ENCODE data around the gene UGT1A6.

GRCh38 chr2:233650981-233651380, 41.7 kb upstream of the UGT1A6 start:
- no peak for TF ChIP-seq EZH2 (IDR thresholded peaks at IDR 0.05; ENCODE audit: borderline replicate concordance, low read depth, low read length, severe bottlenecking)
- TF ChIP-seq POLR2A (IDR thresholded peaks at IDR 0.05; ENCODE audit: low read depth, low read length) = no peak
- TF ChIP-seq CTCF (IDR thresholded peaks at IDR 0.05; ENCODE audit: extremely low read depth in 1 of 2, insufficient read depth in 1 of 2, low read depth in 1 of 2, low read length in 2 of 2) = no peak
- no peak for TF ChIP-seq POLR2AphosphoS5 (IDR thresholded peaks at IDR 0.05; ENCODE audit: insufficient read depth, low read depth, low read length)
